GM12878 (cell line): ENCODE data around the gene SEMA4D. TPM values are rescaled to one million over a fixed set of nuclear protein-coding genes. Genes with fewer than 3 reads are reported as not detected.

Source experiments
- ATAC-seq: fragments of 200-7000 bp; cut with Tn5 transposase; 3 replicates; pipeline ENCODE4 v1.9.1; 2020; ENCODE audit warnings: mild to moderate bottlenecking, moderate library complexity
- BruUV-seq: library from RNA; stranded (reverse); fragments of 400-500 nt; replicated peaks from 2 replicates; lab custom pipeline; 2021; lab: Mats Ljungman, UMichigan
- CTCF ChIA-PET: fragments of 300-600 bp; sonication (Branson Sonifier 250); formaldehyde crosslinking; extraction: SDS; loops from one replicate; lab custom pipeline; 2021; ENCODE audit warnings: inconsistent platforms; lab: Yijun Ruan, JAX
- POLR2A ChIA-PET: fragments of 350-600 bp; formaldehyde crosslinking; extraction: SDS; loops from one replicate; lab custom pipeline; 2021; ENCODE audit warnings: inconsistent platforms; lab: Charles Lee
- RAD21 ChIA-PET: fragments of 300-600 bp; sonication (Branson Sonifier 250); formaldehyde crosslinking; loops from one replicate; lab custom pipeline; 2023; ENCODE audit warnings: antibody characterized with exemption; ENCODE audit not compliant: unreplicated experiment; lab: Charles Lee
- SMC1A ChIA-PET: fragments of 300-600 bp; sonication (Branson Sonifier 250); formaldehyde crosslinking; loops from one replicate; lab custom pipeline; 2023; ENCODE audit not compliant: unreplicated experiment, uncharacterized antibody; lab: Charles Lee
- DNase-seq: peaks from one replicate; pipeline ENCODE4 v3.0.0-alpha.2; 2011; ENCODE audit warnings: low read depth, low spot score
- FAIRE-seq: peaks from 3 replicates; lab custom pipeline; 2011; peaks lifted over from hg19 to GRCh38; lab: Jason Lieb, UNC
- H2AFZ ChIP-seq: 2 replicates; pipeline ENCODE4 v1.6.0; 2011; ENCODE audit warnings: low read depth, low read length, control low read depth; ENCODE audit not compliant: control insufficient read depth
- H3K27ac ChIP-seq: 2 replicates; pipeline ENCODE4 v1.5.1; 2011; ENCODE audit warnings: control low read depth; ENCODE audit not compliant: control insufficient read depth, insufficient read depth
- H3K27me3 ChIP-seq, 2 experiments: replicated peaks in 1 of 2; 2 replicates each; pipeline versions ENCODE4 v1.6.0 to v1.6.1; 2011; ENCODE audit warnings: low read length in 1 of 2; ENCODE audit not compliant: control insufficient read depth in 2 of 2, insufficient read depth in 2 of 2
- H3K36me3 ChIP-seq, 2 experiments: 2 replicates each; pipeline ENCODE4 v1.5.1; 2011; ENCODE audit warnings: low read length in 1 of 2; ENCODE audit not compliant: control insufficient read depth in 2 of 2, insufficient read depth in 2 of 2
- H3K4me1 ChIP-seq: 2 replicates; pipeline ENCODE4 v1.6.1; 2011; ENCODE audit warnings: mild to moderate bottlenecking, low read length, moderate library complexity, mixed read lengths; ENCODE audit not compliant: control insufficient read depth, insufficient read depth
- H3K4me2 ChIP-seq: 2 replicates; pipeline ENCODE4 v1.6.0; 2011; ENCODE audit warnings: control low read depth; ENCODE audit not compliant: control insufficient read depth, insufficient read depth
- H3K4me3 ChIP-seq: fragments of 200-600 bp; sonication (generic); 2 replicates; pipeline ENCODE4 v1.5.1; 2016
- H3K79me2 ChIP-seq: 2 replicates; pipeline ENCODE4 v1.6.0; 2011; ENCODE audit warnings: low read length; ENCODE audit not compliant: control insufficient read depth, insufficient read depth
- H3K9ac ChIP-seq: 2 replicates; pipeline ENCODE4 v1.8.0; 2011; ENCODE audit warnings: low read length, control low read depth, mixed read lengths; ENCODE audit not compliant: control insufficient read depth, insufficient read depth
- H3K9me3 ChIP-seq: replicated peaks from 3 replicates; pipeline ENCODE4 v1.5.1; 2011; ENCODE audit warnings: mild to moderate bottlenecking, low read length; ENCODE audit not compliant: control insufficient read depth, insufficient read depth
- H4K20me1 ChIP-seq: 2 replicates; pipeline ENCODE4 v1.6.0; 2011; ENCODE audit not compliant: control insufficient read depth, insufficient read depth
- BCL11A ChIP-seq: IDR thresholded peaks from 2 replicates; pipeline ENCODE4 v1.6.1; 2011; ENCODE audit warnings: low read depth, low read length
- BCLAF1 ChIP-seq: fragments of 450-650 bp; IDR thresholded peaks from 2 replicates; pipeline ENCODE4 v1.6.1; 2017; ENCODE audit warnings: antibody characterized with exemption, mild to moderate bottlenecking, moderate library complexity
- EGR1 ChIP-seq, 2 experiments: IDR thresholded peaks; 1 replicate in 1 of 2; 2 replicates in 1 of 2; pipeline ENCODE4 v1.6.1; 2011 to 2012; ENCODE audit warnings: low read depth in 2 of 2, low read length in 2 of 2, borderline replicate concordance in 1 of 2, mild to moderate bottlenecking in 1 of 2, moderate library complexity in 1 of 2
- FOXK2 ChIP-seq: fragments of 450-650 bp; IDR thresholded peaks from 2 replicates; pipeline ENCODE4 v1.6.1; 2017; ENCODE audit warnings: mild to moderate bottlenecking, moderate library complexity
- IKZF2 ChIP-seq, 2 experiments: fragments of 450-650 bp; IDR thresholded peaks; 2 replicates each; pipeline ENCODE4 v1.6.1; 2017; ENCODE audit warnings: mild to moderate bottlenecking in 2 of 2, moderate library complexity in 2 of 2
- KAT2A ChIP-seq: conservative IDR thresholded peaks from 2 replicates; pipeline ENCODE4 v1.6.1; 2011; ENCODE audit warnings: low read depth, low read length; ENCODE audit not compliant: control insufficient read depth
- MTA3 ChIP-seq: IDR thresholded peaks from 2 replicates; pipeline ENCODE4 v1.6.1; 2012; ENCODE audit warnings: low read length, inconsistent platforms, borderline replicate concordance
- MYB ChIP-seq: fragments of 150-350 bp; IDR thresholded peaks from 2 replicates; pipeline ENCODE4 v1.6.1; 2014; ENCODE audit warnings: mild to moderate bottlenecking, low read depth, low read length, borderline replicate concordance
- NFYA ChIP-seq: IDR thresholded peaks from 2 replicates; pipeline ENCODE4 v1.6.1; 2011; ENCODE audit warnings: low read depth, mild to moderate bottlenecking, low read length, improper control_type of control experiment, borderline replicate concordance
- NR2F1 ChIP-seq: fragments of 450-650 bp; conservative IDR thresholded peaks from 2 replicates; pipeline ENCODE4 v1.6.1; 2017; ENCODE audit warnings: mild to moderate bottlenecking
- PAX5 ChIP-seq: IDR thresholded peaks from 2 replicates; pipeline ENCODE4 v1.6.1; 2011; ENCODE audit warnings: low read depth, low read length, borderline replicate concordance
- POU2F2 ChIP-seq: IDR thresholded peaks from 3 replicates; pipeline ENCODE4 v1.6.1; 2011; ENCODE audit warnings: low read depth, mild to moderate bottlenecking, low read length, borderline replicate concordance
- RAD51 ChIP-seq: fragments of 450-650 bp; IDR thresholded peaks from 2 replicates; pipeline ENCODE4 v1.6.1; 2016; ENCODE audit warnings: moderate library complexity, mild to moderate bottlenecking, inconsistent platforms
- RUNX3 ChIP-seq: IDR thresholded peaks from 2 replicates; pipeline ENCODE4 v1.6.1; 2012; ENCODE audit warnings: low read length, inconsistent platforms
- SMAD1 ChIP-seq: fragments of 450-650 bp; IDR thresholded peaks from 2 replicates; pipeline ENCODE4 v1.6.1; 2018; ENCODE audit warnings: mild to moderate bottlenecking, low read depth; ENCODE audit not compliant: partially characterized antibody
- SREBF1 ChIP-seq: IDR thresholded peaks from 2 replicates; pipeline ENCODE4 v1.6.1; 2012; ENCODE audit warnings: mild to moderate bottlenecking, low read length
- TARDBP ChIP-seq: IDR thresholded peaks from 2 replicates; pipeline ENCODE4 v1.6.1; 2016; ENCODE audit warnings: borderline replicate concordance
- ZNF207 ChIP-seq: fragments of 450-650 bp; IDR thresholded peaks from 2 replicates; pipeline ENCODE4 v1.6.1; 2014; ENCODE audit warnings: antibody characterized with exemption, mild to moderate bottlenecking, borderline replicate concordance
- ZNF384 ChIP-seq: IDR thresholded peaks from 2 replicates; pipeline ENCODE4 v1.6.1; 2012; ENCODE audit warnings: low read depth, mild to moderate bottlenecking, low read length, improper control_type of control experiment, borderline replicate concordance
- ZSCAN29 ChIP-seq: fragments of 450-650 bp; IDR thresholded peaks from 2 replicates; pipeline ENCODE4 v1.6.1; 2017; ENCODE audit warnings: mild to moderate bottlenecking, moderate library complexity
- WGBS: methylation state at CpG from one replicate; pipeline ENCODE4 v1.1.6; 2016; ENCODE audit warnings: low lambda C conversion rate; ENCODE audit not compliant: insufficient replicate concordance, insufficient coverage; ENCODE audit errors: missing lambda C conversion rate; 5-methylcytosine and 5-hydroxymethylcytosine counted together
- in situ Hi-C: fragments of 300-500 bp; cut with MboI; formaldehyde crosslinking; loops from 9 replicates; pipeline ENCODE4 v1.14.3; 2018; ENCODE audit warnings: mixed read lengths
- intact Hi-C: fragments of 100-400 bp; cut with micrococcal nuclease; formaldehyde crosslinking; loops from one replicate; pipeline ENCODE4 v1.14.2; 2022; ENCODE audit not compliant: unreplicated experiment
- polyA plus RNA-seq, 11 experiments: library from polyadenylated mRNA; depleted of rRNA in 4 of 11; unstranded in 6 of 11; stranded (reverse) in 5 of 11; fragments of >200 nt; fragmentation: Nextera tagmentation in 4 of 11; fragmentation: Illumina TruSeq in 1 of 11; extraction: Ambion mirVana in 4 of 11; extraction: Trizol in 1 of 11; gene quantifications; 1 replicate in 1 of 11; 2 replicates in 10 of 11; pipeline versions ENCODE4 v1.2.1 to v1.2.3, GENCODE V29; 2011 to 2016; ENCODE audit warnings: inconsistent platforms in 2 of 11, missing spikeins in 2 of 11, low read depth in 1 of 11
- total RNA-seq, 4 experiments: library from RNA; depleted of rRNA in 3 of 4; stranded (reverse); fragments of >200 nt in 3 of 4; fragmentation: Illumina TruSeq in 1 of 4; extraction: Trizol in 1 of 4; gene quantifications; 2 replicates each; pipeline versions ENCODE4 v1.2.1 to v1.2.3, GENCODE V29; 2013 to 2021

The SEMA4D gene
- total and polyA plus RNA-seq, 10 of the 15 experiments (the other 5 are each of a cell fraction or from before 2014, with no cell fraction given), result 15.1 to 136 (median 39.6) TPM

DNA sequence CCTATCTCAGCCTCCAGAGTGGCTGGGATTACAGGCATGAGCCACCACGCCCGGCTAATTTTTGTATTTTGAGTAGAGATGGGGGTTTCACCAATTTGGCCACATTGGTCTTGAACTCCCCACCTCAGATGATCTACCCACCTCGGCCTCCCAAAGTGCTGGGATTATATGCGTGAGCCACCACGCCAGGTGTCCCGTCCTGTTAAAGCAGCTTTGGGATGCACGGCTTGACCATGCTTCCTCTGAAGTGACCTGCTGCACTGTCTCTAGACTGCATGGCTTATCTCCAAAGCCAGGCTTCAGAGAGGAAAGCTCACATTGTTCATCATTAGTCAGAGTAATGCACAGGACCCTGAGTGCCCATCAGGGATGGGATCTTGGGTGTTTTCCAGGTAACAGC is 45.4 kb downstream of the SEMA4D start:
- no TSS peak for BruUV-seq
- Histone ChIP-seq H4K20me1 (no peaks in the 10 kb centered on the region), H3K9me3 (no peaks in the 10 kb centered on the region), H3K4me3 (no peak overlapping the region), H3K36me3 (peaks cover 29 to 33% of the 10 kb centered on the region in 2 experiments), H3K27me3 (no peaks in the 10 kb centered on the region), H3K4me2 (no peak overlapping the region), H3K4me1 (peaks cover 15% of the 10 kb centered on the region), H3K79me2 (peaks cover 32% of the 10 kb centered on the region), H3K9ac (no peak overlapping the region), H2AFZ (no peak overlapping the region), H3K27ac (no peak overlapping the region)
- 77% methylated on average over 7 of the region's 7 CpGs for WGBS
- RAD21 ChIA-PET, result interaction anchor here (2.4 kb wide), 1 partner anchor 96 kb away, joined by 8 read pairs; no protein-coding TSS in a partner anchor
- intact Hi-C loops (no loop called here), in situ Hi-C loops (no loop called here)
- ATAC-seq (no peak), DNase-seq (no peak), FAIRE-seq (no peak)
- TF ChIP-seq MTA3, result no peak
- no peak for TF ChIP-seq ZNF207
- TF ChIP-seq EGR1 (IDR thresholded peaks at IDR 0.05; ENCODE audit: borderline replicate concordance in 1 of 2, low read depth in 2 of 2, low read length in 2 of 2), result no peak
- TF ChIP-seq NR2F1, result no peak
- no peak for TF ChIP-seq BCL11A
- TF ChIP-seq FOXK2, result no peak
- no peak for TF ChIP-seq SREBF1
- TF ChIP-seq IKZF2 (IDR thresholded peaks at IDR 0.05), result no peak
- no peak for TF ChIP-seq RAD51
- no peak for TF ChIP-seq KAT2A
- TF ChIP-seq BCLAF1, result no peak
- TF ChIP-seq PAX5, result no peak
- TF ChIP-seq ZSCAN29, result no peak
- TF ChIP-seq RUNX3, result no peak
- TF ChIP-seq POU2F2, result no peak
- TF ChIP-seq SMAD1, result no peak
- no peak for TF ChIP-seq MYB
- TF ChIP-seq NFYA, result no peak
- TF ChIP-seq ZNF384, result no peak
- no peak for TF ChIP-seq TARDBP
- CTCF ChIA-PET, result no interaction called here
- POLR2A ChIA-PET, result interaction anchor here (0.6 kb wide), 1 partner anchor 57 kb away, joined by 5 read pairs; no protein-coding TSS in a partner anchor
- SMC1A ChIA-PET, result interaction anchor here (0.6 to 1.6 kb wide), 6 partner anchors 10 to 96 kb away, joined by 3 to 5 read pairs (median 3); no protein-coding TSS in a partner anchor
